ENCODE data around the gene PRR15L. TPM values are rescaled to one million over a fixed set of nuclear protein-coding genes. Genes with fewer than 3 reads are reported as not detected.
"Not testable (repeated sequence)": the region's sequence is repeated elsewhere in the genome, so short reads cannot be mapped to it uniquely, and the experiment has no call there.

PRR15L gene
- total RNA-seq, 1 donor from 2014 or later: 47.4 TPM

- DNase-seq: no peak
- Histone ChIP-seq H3K36me3 (no peaks in the 10 kb centered on the region), H3K27me3 (peaks cover 4% of the 10 kb centered on the region), H3K4me3 (no peak overlapping the region), H3K9me3 (no peaks in the 10 kb centered on the region), H3K4me1 (peaks cover 2% of the 10 kb centered on the region), H3K27ac (no peak overlapping the region)
- intact Hi-C loops (cut with DNase I): no loop called here
- no peak for ATAC-seq
- no peak for TF ChIP-seq CTCF (IDR thresholded peaks at IDR 0.05)
Observed at GRCh38 chr17:47992216-47992615, 34.5 kb upstream of the PRR15L start.

GRCh38 chr17:47990962-47991731 is 33.5 kb upstream of the PRR15L start:
- intact Hi-C loops (cut with DNase I): no loop called here
- no peaks in the 10 kb centered on the region for H3K36me3 ChIP-seq
- peaks cover 5% of the 10 kb centered on the region for H3K4me1 ChIP-seq
- H3K27ac ChIP-seq: no peak overlapping the region
- no peak for DNase-seq
- ATAC-seq: no peak
- H3K27me3 ChIP-seq: peaks cover 4% of the 10 kb centered on the region
- H3K9me3 ChIP-seq: no peaks in the 10 kb centered on the region
- H3K4me3 ChIP-seq: no peak overlapping the region
- TF ChIP-seq CTCF (IDR thresholded peaks at IDR 0.05): no peak

- ATAC-seq (no peak), DNase-seq (no peak)
- H3K4me3 ChIP-seq: no peak overlapping the region
- intact Hi-C loops (cut with DNase I): no loop called here
- no peak for TF ChIP-seq CTCF (IDR thresholded peaks at IDR 0.05)
- H3K9me3 ChIP-seq: no peaks in the 10 kb centered on the region
- H3K27me3 ChIP-seq: peaks cover 4% of the 10 kb centered on the region
- peaks cover 5% of the 10 kb centered on the region for H3K4me1 ChIP-seq
- no peaks in the 10 kb centered on the region for H3K36me3 ChIP-seq
- no peak overlapping the region for H3K27ac ChIP-seq
Observed at GRCh38 chr17:47989700-47990099, 32.0 kb upstream of the PRR15L start.

GRCh38 chr17:47989159-47989558 is 31.5 kb upstream of the PRR15L start:
- no peak overlapping the region for H3K4me3 ChIP-seq
- peaks cover 5% of the 10 kb centered on the region for H3K4me1 ChIP-seq
- no peak overlapping the region for H3K27ac ChIP-seq
- no peak for ATAC-seq
- peaks cover 5% of the 10 kb centered on the region for H3K36me3 ChIP-seq
- intact Hi-C loops (cut with DNase I): no loop called here
- no peak for DNase-seq
- no peaks in the 10 kb centered on the region for H3K9me3 ChIP-seq
- peaks cover 4% of the 10 kb centered on the region for H3K27me3 ChIP-seq
- TF ChIP-seq CTCF (IDR thresholded peaks at IDR 0.05): no peak

GRCh38 chr17:47988445-47988844 is 30.8 kb upstream of the PRR15L start:
- ATAC-seq; intact Hi-C loops (cut with DNase I): not testable (repeated sequence)

GRCh38 chr17:47987240-47987835 is 29.7 kb upstream of the PRR15L start:
- no peak overlapping the region for H3K4me3 ChIP-seq
- no peak overlapping the region for H3K27ac ChIP-seq
- TF ChIP-seq CTCF (IDR thresholded peaks at IDR 0.05): no peak
- peaks cover 5% of the 10 kb centered on the region for H3K36me3 ChIP-seq
- H3K9me3 ChIP-seq: no peaks in the 10 kb centered on the region
- peaks cover 4% of the 10 kb centered on the region for H3K27me3 ChIP-seq
- peaks cover 21% of the 10 kb centered on the region for H3K4me1 ChIP-seq
- no peak for DNase-seq
- ATAC-seq: peak; percentile 49
- intact Hi-C loops (cut with DNase I): no loop called here

More at GRCh38 chr17:47988445-47988844, 30.8 kb upstream of the PRR15L start:
- not testable (repeated sequence) for H3K9me3 ChIP-seq, H3K27ac ChIP-seq, DNase-seq, H3K4me3 ChIP-seq, H3K27me3 ChIP-seq, H3K36me3 ChIP-seq
- peaks cover 11% of the 10 kb centered on the region for H3K4me1 ChIP-seq
